ENCODE data around the gene FLOT2. TPM values are rescaled to one million over a fixed set of nuclear protein-coding genes. Genes with fewer than 3 reads are reported as not detected.
A peak's percentile ranks its signal among the peaks of the same experiment; 100 is the strongest.

Gene FLOT2
- total and polyA plus RNA-seq, 2 donors (not counting 1 experiment from before 2014, with no cell fraction given) = 196 to 270 TPM

DNA sequence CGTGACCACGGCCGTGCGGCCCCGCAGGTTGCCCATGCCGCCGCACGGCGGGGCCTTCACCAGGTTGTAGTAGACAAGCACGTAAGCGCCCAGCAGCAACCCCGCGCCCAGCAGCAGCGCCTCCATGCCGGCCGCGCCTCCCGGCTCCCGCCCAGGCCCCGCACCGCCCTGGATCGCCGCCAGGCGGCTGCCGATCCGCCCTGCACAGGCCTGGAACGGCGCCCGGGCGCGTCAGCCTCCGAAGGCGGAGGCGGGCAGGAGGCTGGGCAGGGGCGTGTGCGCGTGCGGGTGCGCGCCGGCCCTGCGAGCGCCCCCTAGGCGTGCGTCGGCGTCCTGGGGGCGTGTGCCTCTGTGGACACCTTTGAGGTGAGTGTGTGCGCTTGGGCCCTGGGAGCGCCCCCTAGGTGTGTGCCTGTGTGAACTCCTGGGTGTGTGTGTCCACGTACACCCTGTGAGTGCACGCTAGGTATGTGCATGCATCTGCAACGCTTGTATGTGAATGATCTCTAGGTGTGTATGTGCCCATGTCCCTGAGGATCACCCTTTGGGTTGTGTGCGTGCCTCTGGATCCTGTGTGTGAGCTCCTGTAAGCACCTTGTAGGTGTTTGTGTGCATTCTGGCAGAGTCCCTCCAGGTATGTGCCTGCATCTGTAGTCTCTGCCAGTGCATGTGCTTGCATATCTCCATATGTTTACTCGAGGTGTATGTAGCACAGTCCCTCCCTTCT is 5.4 kb upstream of the FLOT2 start, which contains the start of gene DHRS13:
Gene DHRS13 (minus strand): TSS at position 261 of the 727 bp plus-strand sequence. CDS start 135 bp downstream, at position 126.
- Histone ChIP-seq H3K9me3 (ENCODE audit: control extremely low read depth in 1 of 3, control insufficient read depth in 2 of 3, insufficient read depth in 1 of 3, low read length in 2 of 3) (no peaks in the 10 kb centered on the region), H3K9ac (ENCODE audit: low read length) (peak within 1 kb of the TSS; percentile 87), H3K4me2 (replicated peaks; ENCODE audit: low read depth, low read length, poor library complexity, severe bottlenecking) (peak within 1 kb of the TSS; percentile 91), H3K4me3 (ENCODE audit: control extremely low read depth in 1 of 5, extremely low read depth in 1 of 5, insufficient read depth in 1 of 5, low read depth in 2 of 5, low read length in 4 of 5) (peak within 1 kb of the TSS; percentile 68 to 90 (median 76)), H3K4me1 (ENCODE audit: control insufficient read depth in 2 of 2, insufficient read depth in 2 of 2, low read length in 2 of 2) (peaks cover 18 to 32% of the 10 kb centered on the region in 2 donors), H4K20me1 (ENCODE audit: control insufficient read depth, insufficient read depth, low read length, poor library complexity, severe bottlenecking) (no peaks in the 10 kb centered on the region), H3K27ac (ENCODE audit: low read length in 2 of 2) (peak within 1 kb of the TSS; percentile 61 to 77), H2AFZ (ENCODE audit: insufficient read depth, low read depth, low read length, poor library complexity, severe bottlenecking) (peak within 1 kb of the TSS; percentile 94), H3K27me3 (replicated peaks in 1 of 4; ENCODE audit: control extremely low read depth in 1 of 4, control insufficient read depth in 3 of 4, insufficient read depth in 4 of 4, low read length in 3 of 4) (no peaks in the 10 kb centered on the region), H3K79me2 (ENCODE audit: control insufficient read depth, insufficient read depth, low read length) (peaks cover 42% of the 10 kb centered on the region), H3K36me3 (replicated peaks in 1 of 2; ENCODE audit: control extremely low read depth in 1 of 2, control insufficient read depth in 1 of 2, extremely low read depth in 1 of 2, insufficient read depth in 2 of 2, low read length in 1 of 2) (peaks cover 0 to 29% of the 10 kb centered on the region in 2 experiments)
- ChIA-PET CTCF (interaction anchor here (0.6 to 9.1 kb wide), 24 partner anchors 10 to 181 kb away, joined by 3 to 137 read pairs (median 6); partner anchors contain the start of genes FAM222B, NEK8 and TLCD1), POLR2A (interaction anchor here (0.7 to 2.1 kb wide), 6 partner anchors 10 to 176 kb away, joined by 3 to 17 read pairs (median 6); partner anchors contain the start of gene NEK8)
- 2% methylated on average over 54 of the region's 55 CpGs for WGBS (ENCODE audit: insufficient coverage)
- H3K27ac Mint-ChIP-seq = peak within 1 kb of the TSS; percentile 88
- DNase-seq = peak; percentile 98
- no peaks in the 10 kb centered on the region for H3K27me3 Mint-ChIP-seq
- peak; percentile 90 for ATAC-seq (ENCODE audit: low read depth)
- TF ChIP-seq EZH2 (IDR thresholded peaks at IDR 0.05; ENCODE audit: borderline replicate concordance, insufficient read depth, low read depth, low read length, poor library complexity, severe bottlenecking) = no peak
- TF ChIP-seq, protein P1, sequence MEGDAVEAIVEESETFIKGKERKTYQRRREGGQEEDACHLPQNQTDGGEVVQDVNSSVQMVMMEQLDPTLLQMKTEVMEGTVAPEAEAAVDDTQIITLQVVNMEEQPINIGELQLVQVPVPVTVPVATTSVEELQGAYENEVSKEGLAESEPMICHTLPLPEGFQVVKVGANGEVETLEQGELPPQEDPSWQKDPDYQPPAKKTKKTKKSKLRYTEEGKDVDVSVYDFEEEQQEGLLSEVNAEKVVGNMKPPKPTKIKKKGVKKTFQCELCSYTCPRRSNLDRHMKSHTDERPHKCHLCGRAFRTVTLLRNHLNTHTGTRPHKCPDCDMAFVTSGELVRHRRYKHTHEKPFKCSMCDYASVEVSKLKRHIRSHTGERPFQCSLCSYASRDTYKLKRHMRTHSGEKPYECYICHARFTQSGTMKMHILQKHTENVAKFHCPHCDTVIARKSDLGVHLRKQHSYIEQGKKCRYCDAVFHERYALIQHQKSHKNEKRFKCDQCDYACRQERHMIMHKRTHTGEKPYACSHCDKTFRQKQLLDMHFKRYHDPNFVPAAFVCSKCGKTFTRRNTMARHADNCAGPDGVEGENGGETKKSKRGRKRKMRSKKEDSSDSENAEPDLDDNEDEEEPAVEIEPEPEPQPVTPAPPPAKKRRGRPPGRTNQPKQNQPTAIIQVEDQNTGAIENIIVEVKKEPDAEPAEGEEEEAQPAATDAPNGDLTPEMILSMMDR (IDR thresholded peaks at IDR 0.05) = peak; percentile 100
- intact Hi-C loops (cut with micrococcal nuclease) = loop anchor here (1.0 to 5.0 kb wide), 9 partner anchors 14 to 256 kb away; partner anchors contain the start of genes BLTP2, FAM222B and PHF12
- H3K9me3 Mint-ChIP-seq (ENCODE audit: insufficient read depth) = no peaks in the 10 kb centered on the region
- peak within 1 kb of the TSS; percentile 88 for H3K4me3 Mint-ChIP-seq
- H3K4me1 Mint-ChIP-seq = peaks cover 34% of the 10 kb centered on the region

Data from B cell (primary cell).